SKM-1 treated with dmso at 0.1 percent for 144 hours (cell line): ENCODE data around the gene PHF13.

ENCODE experiments used
- DNase-seq: peaks from one replicate; lab custom pipeline; 2025; ENCODE audit not compliant: unreplicated experiment; lab: John Stamatoyannopoulos, UW

Gene PHF13

GRCh38 chr1:6601049-6601922 is 12.2 kb upstream of the PHF13 start:
- peak; percentile 71 for DNase-seq

GRCh38 chr1:6601923-6602668 is 11.4 kb upstream of the PHF13 start:
- no peak for DNase-seq

DNA sequence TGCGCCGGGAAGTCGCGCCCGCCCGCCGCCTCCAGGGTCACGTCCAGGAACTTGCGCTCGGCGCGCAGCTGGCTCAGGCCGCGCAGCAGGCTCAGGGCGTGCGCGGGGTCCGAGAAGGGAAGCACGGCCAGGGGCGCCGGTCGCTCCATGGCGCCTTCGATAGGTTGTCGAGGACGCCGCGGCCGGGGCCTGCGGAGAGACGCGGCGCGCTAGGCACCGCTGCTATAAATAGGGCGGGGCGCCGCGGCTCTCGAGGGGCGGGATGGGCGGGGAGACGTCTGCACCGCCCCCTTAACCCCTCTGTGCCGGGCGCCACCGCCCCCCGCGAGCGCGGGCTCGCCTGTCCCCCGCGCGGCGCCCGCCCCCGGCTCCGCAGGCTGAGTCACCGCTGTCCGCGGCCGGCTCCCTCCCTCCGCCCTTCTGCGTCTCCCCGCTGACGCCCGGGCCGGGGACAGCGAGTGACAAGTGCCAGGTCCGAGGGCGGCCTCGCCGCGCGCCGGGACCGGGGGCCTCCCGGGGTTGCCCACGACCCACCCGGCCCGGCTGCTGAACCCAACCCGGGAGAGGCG is 10.8 kb upstream of the PHF13 start, which contains the start of gene KLHL21:
TSS of gene KLHL21 (minus strand) at position 201 of the 569 bp plus-strand sequence. CDS start at position 149, 52 bp downstream.
- DNase-seq: peak; percentile 78

DNA sequence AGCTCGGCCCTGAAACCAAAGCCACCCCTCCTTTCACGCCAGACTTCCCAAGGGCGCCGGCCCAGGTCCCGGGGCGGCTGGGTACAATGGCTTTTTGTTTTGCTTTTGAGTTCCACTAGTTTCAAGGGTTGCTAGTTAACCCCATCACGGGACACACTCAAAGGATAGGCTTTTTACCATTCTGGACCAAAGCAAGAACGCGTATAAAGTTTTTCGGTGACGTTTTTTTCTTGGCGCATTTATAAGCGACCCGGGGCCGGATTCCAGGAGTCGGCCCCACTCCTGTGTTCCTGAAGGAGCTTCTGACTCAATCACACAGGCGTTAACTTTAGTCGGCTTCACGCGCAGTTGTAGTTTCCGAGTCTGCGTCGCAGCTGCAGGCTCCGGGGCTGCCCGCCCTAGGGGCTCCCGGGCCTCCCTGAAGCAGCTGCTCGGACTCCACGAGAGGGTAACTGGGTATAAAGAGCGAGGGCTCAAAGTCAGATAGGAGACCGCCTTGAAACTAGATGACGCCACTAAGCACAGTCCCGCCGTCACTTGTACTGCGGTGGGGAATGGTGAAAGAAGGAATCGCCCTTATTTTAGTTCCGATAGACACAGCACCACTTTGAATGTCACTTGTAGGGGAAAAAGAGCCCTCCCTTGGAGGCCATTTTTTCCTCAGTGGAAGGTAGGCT is 10.2 kb upstream of the PHF13 start:
- no peak for DNase-seq

DNA sequence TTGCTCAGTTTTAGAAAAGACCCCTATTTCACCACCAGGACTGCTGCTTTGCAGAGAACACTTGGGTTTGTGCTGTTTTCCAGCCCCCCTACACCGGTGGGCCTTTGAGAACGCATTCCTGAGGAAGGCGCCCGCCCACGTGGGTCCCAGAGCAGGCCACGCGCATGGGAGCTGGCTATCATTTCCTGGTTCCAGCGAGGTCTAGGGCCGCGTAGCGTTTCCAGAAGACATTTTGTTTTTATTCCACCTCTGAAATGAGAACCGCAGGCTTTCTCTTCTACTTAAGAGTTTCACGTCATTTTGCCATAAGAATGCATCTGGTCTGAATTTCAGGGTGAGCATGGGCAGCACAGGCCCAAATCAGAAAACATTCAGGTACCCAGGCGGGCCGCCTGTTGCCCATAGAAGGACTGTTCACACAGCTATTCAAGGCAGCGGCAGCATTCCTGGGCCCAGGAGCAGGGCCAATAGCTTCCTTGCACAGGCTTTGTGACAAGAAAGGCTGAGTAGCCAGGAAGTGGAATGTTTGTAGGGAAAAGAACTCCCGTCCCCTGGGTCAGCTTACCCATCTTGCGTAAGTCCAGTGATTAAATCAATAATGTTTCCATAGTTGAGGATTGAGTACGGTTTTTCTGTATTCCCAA is 9.5 kb upstream of the PHF13 start:
- DNase-seq: no peak

DNA sequence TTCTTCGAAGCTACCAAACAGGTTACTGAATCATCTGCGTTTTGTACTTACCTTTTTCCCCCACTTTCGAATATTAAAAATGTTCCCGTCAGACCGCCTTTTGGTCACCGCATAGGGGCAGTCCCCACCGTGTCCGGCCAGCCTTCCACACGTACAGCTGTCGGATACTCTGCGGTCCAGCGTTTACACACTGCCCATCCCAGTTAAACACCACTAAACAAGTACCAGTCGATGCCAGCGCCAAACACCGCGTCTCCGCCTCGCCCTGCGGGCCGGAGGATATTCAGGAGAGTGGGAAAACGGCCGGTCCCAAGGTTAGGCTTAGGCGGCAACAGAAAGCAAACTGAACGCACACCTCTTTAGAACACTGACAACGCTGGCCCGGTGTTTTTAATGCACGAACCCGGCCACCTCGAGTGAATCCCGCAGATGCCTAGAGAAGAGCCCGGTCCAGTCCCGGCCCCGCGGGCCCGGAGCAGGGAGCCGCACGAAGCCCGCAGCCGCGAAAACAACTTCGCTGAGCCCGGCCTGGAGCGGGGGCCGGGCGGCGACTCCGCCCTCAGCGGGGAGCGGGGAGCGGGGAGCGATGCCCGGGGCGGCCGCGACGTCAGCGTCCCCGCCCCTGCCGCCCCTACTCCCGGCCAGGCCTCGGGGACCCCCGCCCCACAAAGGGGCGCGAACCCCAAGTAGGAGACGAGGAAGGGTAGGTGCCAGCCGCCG is 730 bp upstream of the PHF13 start:
- DNase-seq: no peak

- DNase-seq: no peak
Observed at GRCh38 chr1:6614019-6614928, 743 bp downstream of the PHF13 start.

- no peak for DNase-seq
Observed at GRCh38 chr1:6614929-6615785, 1.6 kb downstream of the PHF13 start.

- no peak for DNase-seq
Observed at GRCh38 chr1:6619045-6619444, 5.5 kb downstream of the PHF13 start.

DNA sequence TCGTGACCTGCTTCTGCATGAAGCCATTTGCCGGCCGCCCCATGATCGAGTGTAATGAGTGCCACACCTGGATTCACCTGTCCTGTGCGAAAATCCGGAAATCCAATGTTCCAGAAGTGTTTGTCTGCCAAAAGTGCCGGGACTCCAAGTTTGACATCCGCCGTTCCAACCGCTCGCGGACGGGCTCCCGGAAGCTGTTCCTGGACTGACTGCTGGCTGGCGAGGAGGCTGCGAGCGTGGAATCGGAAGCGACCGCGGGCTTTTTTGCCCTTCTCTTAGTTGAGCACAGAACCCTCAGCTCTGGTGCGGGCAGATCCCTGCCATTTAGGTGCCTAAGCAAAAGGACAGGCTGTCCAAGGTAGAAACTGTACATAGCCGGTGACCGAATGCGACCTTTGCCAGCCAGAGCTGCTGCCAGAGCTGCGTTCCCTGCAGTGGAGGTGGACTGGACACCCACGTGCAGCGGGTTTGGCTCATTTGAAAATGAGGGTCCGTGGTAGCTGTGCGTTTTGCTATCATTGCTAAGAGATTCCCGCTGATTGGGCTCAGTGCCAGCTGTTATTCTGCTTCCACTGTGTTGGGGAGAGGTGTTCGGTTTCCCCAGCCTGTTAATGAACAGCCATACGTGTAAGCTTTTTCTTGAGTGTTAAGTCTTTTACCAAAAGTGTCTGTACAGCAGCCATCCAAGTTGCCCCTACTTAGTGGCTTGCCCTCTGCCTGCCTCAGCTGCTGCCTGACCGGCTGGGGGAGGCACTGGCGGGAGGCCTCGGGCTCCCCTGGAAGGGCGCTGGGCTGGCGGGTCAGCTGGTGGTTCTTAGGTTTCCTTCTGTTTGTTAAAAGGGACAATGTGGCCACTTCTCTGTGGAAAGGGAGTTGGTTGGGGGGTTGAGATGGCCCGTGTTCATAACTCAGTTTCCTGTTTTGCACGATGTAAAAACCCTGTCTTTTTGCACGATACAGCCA is 8.2 kb downstream of the PHF13 start:
- DNase-seq: no peak

GRCh38 chr1:6622396-6623152 is 9.0 kb downstream of the PHF13 start:
- no peak for DNase-seq

GRCh38 chr1:6623269-6623965 is 9.9 kb downstream of the PHF13 start:
- DNase-seq: no peak

DNA sequence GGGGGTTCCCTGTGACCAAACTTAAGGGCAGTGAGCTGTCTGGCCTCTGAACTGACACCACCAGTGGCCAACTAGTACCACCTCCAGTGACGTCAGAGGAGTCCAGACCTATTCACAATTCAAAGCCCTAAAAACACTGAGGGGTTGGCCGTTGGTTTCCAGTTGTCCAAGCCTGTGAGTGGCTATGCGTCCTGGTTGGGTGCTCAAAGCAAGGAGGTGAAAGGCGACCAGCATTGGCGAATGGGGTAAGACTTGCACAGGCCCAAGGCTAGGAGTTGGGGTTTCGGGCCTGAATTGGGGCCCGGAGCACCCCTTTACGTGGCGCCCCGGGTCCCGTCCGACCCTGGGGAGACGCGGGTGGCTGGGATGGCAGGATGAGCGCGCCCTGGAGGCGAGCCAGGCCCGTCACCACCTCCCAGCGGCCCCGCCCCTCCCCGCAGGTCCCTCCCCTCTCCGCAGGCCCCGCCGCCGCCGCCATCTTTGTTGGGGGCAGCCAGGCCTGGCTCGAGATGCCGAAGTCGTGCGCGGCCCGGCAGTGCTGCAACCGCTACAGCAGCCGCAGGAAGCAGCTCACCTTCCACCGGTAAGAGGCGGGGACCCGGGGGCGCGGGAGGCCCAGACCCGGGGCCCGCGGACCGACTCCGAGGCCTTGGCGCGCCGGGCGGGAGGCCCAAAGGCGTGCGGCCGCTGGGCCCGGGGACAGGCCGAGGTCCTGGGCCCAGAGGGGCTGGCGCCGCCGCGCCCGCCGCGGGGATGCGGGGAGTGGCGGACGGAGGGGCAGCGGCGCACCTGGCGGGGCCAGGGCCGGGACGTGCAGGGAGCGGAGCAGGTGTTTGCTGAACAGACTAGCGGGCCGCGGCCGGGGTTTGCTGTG is 11.4 kb downstream of the PHF13 start, which contains the start of gene THAP3:
TSS of gene THAP3 (plus strand) at position 159 of the 874 bp plus-strand sequence. CDS start at position 510, 351 bp downstream.
- peak; percentile 58 for DNase-seq

GRCh38 chr1:6625584-6626149 is 12.1 kb downstream of the PHF13 start:
- no peak for DNase-seq
